Measurements from ENCODE around the gene REPIN1. TPM values are rescaled to one million over a fixed set of nuclear protein-coding genes. Genes with fewer than 3 reads are reported as not detected.
A peak's percentile ranks its signal among the peaks of the same experiment; 100 is the strongest.

Gene REPIN1
- total and polyA plus RNA-seq, 2 donors from 2014 or later, result 53.7 to 95.8 TPM

- TF ChIP-seq CTCF (IDR thresholded peaks at IDR 0.05; ENCODE audit: borderline replicate concordance, extremely low read depth, insufficient read depth), result no peak
- H3K4me3 ChIP-seq (ENCODE audit: low read length in 3 of 3), result no peak overlapping the region
- DNase-seq (peak in 1 of 5 donors; percentile 58), FAIRE-seq (no peak)
- peaks cover 0 to 26% (median 24%) of the 10 kb centered on the region in 3 donors for H3K4me1 ChIP-seq (ENCODE audit: control insufficient read depth in 2 of 3, insufficient read depth in 2 of 3, low read depth in 1 of 3, low read length in 3 of 3)
- H3K9ac ChIP-seq (ENCODE audit: low read length in 3 of 3), result peak overlapping the region in 1 of 3 donors; percentile 4
- no peaks in the 10 kb centered on the region for H3K9me3 ChIP-seq (ENCODE audit: control insufficient read depth in 2 of 3, insufficient read depth in 1 of 3, low read length in 3 of 3)
- H3K27me3 ChIP-seq (ENCODE audit: control insufficient read depth, insufficient read depth, low read length), result no peaks in the 10 kb centered on the region
- intact Hi-C loops (cut with DNase I), result no loop called here
- H3K27ac ChIP-seq (ENCODE audit: low read depth in 2 of 2, low read length in 2 of 2), result no peak overlapping the region
- peaks cover 2 to 9% (median 9%) of the 10 kb centered on the region in 3 donors for H3K36me3 ChIP-seq (ENCODE audit: control insufficient read depth in 2 of 3, insufficient read depth in 3 of 3, low read length in 3 of 3)
These were observed 8.6 kb downstream of the REPIN1 start for GRCh38 chr7:150377196-150377595.

- intact Hi-C loops (cut with DNase I), result no loop called here
- Histone ChIP-seq H3K4me1 (ENCODE audit: control insufficient read depth in 2 of 3, insufficient read depth in 2 of 3, low read depth in 1 of 3, low read length in 3 of 3) (peaks cover 0 to 26% (median 22%) of the 10 kb centered on the region in 3 donors), H3K4me3 (ENCODE audit: low read length in 3 of 3) (no peak overlapping the region), H3K27ac (ENCODE audit: low read depth in 2 of 2, low read length in 2 of 2) (no peak overlapping the region), H3K9me3 (ENCODE audit: control insufficient read depth in 2 of 3, insufficient read depth in 1 of 3, low read length in 3 of 3) (no peaks in the 10 kb centered on the region), H3K36me3 (ENCODE audit: control insufficient read depth in 2 of 3, insufficient read depth in 3 of 3, low read length in 3 of 3) (peaks cover 2 to 9% (median 8%) of the 10 kb centered on the region in 3 donors), H3K27me3 (ENCODE audit: control insufficient read depth, insufficient read depth, low read length) (no peaks in the 10 kb centered on the region), H3K9ac (ENCODE audit: low read length in 3 of 3) (peak overlapping the region in 1 of 3 donors; percentile 4)
- TF ChIP-seq CTCF (IDR thresholded peaks at IDR 0.05; ENCODE audit: borderline replicate concordance, extremely low read depth, insufficient read depth), result no peak
- peak in 1 of 5 donors; percentile 37 for DNase-seq
- FAIRE-seq, result no peak
These were observed 9.0 kb downstream of the REPIN1 start for GRCh38 chr7:150377635-150378034.

DNA sequence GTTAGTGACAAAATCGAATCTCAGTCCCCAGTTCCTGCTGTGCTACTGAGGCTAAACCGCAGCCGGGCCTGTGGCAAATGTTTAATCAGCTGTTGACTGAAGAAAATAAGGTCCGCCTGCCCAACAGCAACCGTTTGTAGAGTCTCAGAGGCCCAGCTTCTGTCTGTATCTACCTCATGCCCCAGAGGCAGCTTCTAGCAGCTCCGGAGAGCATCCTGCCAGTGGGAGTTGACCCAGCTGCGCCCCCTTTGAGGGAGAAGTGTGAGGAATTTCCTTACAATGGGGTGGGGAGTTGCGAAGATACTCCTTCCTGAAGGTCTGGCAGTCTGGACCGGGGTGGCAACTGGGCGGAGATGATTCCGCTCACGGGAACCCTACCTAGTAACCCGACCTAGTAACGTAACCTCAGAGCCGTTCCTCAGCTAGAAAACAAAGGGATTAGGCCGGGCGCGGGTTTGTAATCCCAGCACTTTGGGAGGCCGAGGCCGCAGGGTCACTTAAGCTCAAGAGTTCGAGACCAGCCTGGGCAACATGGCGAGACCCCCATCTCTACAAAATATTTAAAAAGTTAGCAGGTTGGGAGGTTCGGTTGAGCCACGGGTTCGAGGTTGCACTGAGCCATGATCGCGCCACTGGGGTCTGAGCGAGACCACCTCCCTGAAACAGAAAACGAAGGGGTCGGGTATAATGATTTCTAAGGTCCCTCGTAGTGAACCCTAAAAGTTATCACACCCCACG lies 9.7 kb downstream of the REPIN1 start:
- intact Hi-C loops (cut with DNase I), result no loop called here
- no peak for TF ChIP-seq CTCF (IDR thresholded peaks at IDR 0.05; ENCODE audit: borderline replicate concordance, extremely low read depth, insufficient read depth)
- DNase-seq, result peak; percentile 79 to 91 (median 87)

More for the DNA sequence above, 9.7 kb downstream of the REPIN1 start:
- Histone ChIP-seq H3K4me1 (ENCODE audit: control insufficient read depth in 2 of 3, insufficient read depth in 2 of 3, low read depth in 1 of 3, low read length in 3 of 3) (peaks cover 0 to 23% (median 16%) of the 10 kb centered on the region in 3 donors), H3K4me3 (ENCODE audit: low read length in 3 of 3) (peak overlapping the region; percentile 46 to 85 (median 60)), H3K9ac (ENCODE audit: low read length in 3 of 3) (peak overlapping the region; percentile 1 to 98 (median 66)), H3K27ac (ENCODE audit: low read depth in 2 of 2, low read length in 2 of 2) (peak overlapping the region; percentile 87 to 94), H3K9me3 (ENCODE audit: control insufficient read depth in 2 of 3, insufficient read depth in 1 of 3, low read length in 3 of 3) (no peaks in the 10 kb centered on the region), H3K36me3 (ENCODE audit: control insufficient read depth in 2 of 3, insufficient read depth in 3 of 3, low read length in 3 of 3) (peaks cover 2 to 5% (median 4%) of the 10 kb centered on the region in 3 donors), H3K27me3 (ENCODE audit: control insufficient read depth, insufficient read depth, low read length) (no peaks in the 10 kb centered on the region)
- no peak for FAIRE-seq
